Measurements from ENCODE around the gene PAQR9.

DNA sequence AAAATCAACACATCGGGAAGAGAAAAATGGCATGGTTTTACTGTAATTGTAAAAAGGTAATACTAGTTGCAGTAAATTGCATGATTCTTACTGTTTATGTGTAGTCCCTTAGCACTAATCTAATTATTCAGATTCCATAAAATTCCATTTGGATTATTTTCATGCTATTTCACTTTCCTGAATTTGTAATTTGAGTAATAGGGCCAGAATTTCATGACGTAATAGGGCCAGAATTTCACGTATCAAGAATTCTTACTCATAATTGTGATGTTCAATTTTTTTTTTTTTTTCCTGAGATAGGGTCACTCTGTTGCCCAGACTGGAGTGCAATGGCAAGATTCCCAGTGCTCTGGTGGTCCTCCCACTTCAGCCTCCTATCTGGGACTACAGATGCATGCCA lies 35.0 kb upstream of the PAQR9 start:
- TF ChIP-seq POLR2A (IDR thresholded peaks at IDR 0.05; ENCODE audit: low read depth, low read length) (no peak), SPI1 (IDR thresholded peaks at IDR 0.05; ENCODE audit: low read depth, low read length) (no peak)

All from GM12891 (cell line).